Measurements from ENCODE around the gene ABHD17C.
"Not testable (repeated sequence)": the region's sequence is repeated elsewhere in the genome, so short reads cannot be mapped to it uniquely, and the experiment has no call there.

DNA sequence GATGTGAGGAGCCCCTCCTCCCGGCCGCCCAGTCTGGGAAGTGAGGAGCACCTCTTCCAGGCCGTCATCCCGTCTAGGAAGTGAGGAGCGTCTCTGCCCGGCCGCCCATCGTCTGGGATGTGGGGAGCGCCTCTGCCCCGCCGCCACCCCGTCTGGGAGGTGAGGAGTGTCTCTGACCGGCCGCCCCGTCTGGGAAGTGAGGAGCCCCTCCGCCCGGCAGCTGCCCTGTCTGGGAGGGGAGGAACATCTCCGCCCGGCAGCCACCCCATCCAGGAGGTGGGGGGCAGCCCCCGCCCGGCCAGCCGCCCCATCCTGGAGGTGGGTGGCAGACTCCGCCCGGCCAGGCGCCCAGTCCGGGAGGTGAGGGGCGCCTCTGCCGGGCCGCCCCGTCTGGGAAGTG is 47.7 kb upstream of the ABHD17C start:
- TF ChIP-seq, protein P1, sequence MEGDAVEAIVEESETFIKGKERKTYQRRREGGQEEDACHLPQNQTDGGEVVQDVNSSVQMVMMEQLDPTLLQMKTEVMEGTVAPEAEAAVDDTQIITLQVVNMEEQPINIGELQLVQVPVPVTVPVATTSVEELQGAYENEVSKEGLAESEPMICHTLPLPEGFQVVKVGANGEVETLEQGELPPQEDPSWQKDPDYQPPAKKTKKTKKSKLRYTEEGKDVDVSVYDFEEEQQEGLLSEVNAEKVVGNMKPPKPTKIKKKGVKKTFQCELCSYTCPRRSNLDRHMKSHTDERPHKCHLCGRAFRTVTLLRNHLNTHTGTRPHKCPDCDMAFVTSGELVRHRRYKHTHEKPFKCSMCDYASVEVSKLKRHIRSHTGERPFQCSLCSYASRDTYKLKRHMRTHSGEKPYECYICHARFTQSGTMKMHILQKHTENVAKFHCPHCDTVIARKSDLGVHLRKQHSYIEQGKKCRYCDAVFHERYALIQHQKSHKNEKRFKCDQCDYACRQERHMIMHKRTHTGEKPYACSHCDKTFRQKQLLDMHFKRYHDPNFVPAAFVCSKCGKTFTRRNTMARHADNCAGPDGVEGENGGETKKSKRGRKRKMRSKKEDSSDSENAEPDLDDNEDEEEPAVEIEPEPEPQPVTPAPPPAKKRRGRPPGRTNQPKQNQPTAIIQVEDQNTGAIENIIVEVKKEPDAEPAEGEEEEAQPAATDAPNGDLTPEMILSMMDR (IDR thresholded peaks at IDR 0.05) = not testable (repeated sequence)
- not testable (repeated sequence) for TF ChIP-seq POLR2A (IDR thresholded peaks at IDR 0.05)

All from testis (tissue), 2 donors.